22Rv1 (cell line): ENCODE measurements around the gene GPRC5A.
"Not testable (repeated sequence)": the region's sequence is repeated elsewhere in the genome, so short reads cannot be mapped to it uniquely, and the experiment has no call there.

Source experiments
- H3K27ac ChIP-seq: fragments of 450-650 bp; 2 replicates; pipeline ENCODE4 v1.5.1; 2017
- CTCF ChIP-seq: fragments of 450-650 bp; IDR thresholded peaks from 2 replicates; pipeline ENCODE4 v1.5.1; 2017; ENCODE audit warnings: mild to moderate bottlenecking
- ZFX ChIP-seq: fragments of 450-650 bp; IDR thresholded peaks from 2 replicates; pipeline ENCODE4 v1.6.1; 2017; ENCODE audit warnings: antibody characterized with exemption, borderline replicate concordance

The GPRC5A gene

GRCh38 chr12:12891080-12891880 is at the start of gene GPRC5A:
Gene GPRC5A (plus strand): TSS chr12:12891562. CDS start chr12:12908250, 16,688 bp downstream.
- H3K27ac ChIP-seq, result peak within 1 kb of the TSS; percentile 68

GRCh38 chr12:12845794-12846243 is 45.5 kb upstream of the GPRC5A start:
- no peak for TF ChIP-seq ZFX
- no peak for TF ChIP-seq CTCF
- no peak overlapping the region for H3K27ac ChIP-seq

More at GRCh38 chr12:12891080-12891880, at the start of gene GPRC5A:
- no peak for TF ChIP-seq ZFX
- TF ChIP-seq CTCF, result peak; percentile 25; the same call in 1 of the 2 replicates

GRCh38 chr12:12846780-12847179 is 44.6 kb upstream of the GPRC5A start:
- H3K27ac ChIP-seq, result not testable (repeated sequence)

GRCh38 chr12:12853435-12853834 is 37.9 kb upstream of the GPRC5A start:
- TF ChIP-seq ZFX (no peak), CTCF (no peak)
- H3K27ac ChIP-seq, result no peak overlapping the region

GRCh38 chr12:12859690-12860089 is 31.7 kb upstream of the GPRC5A start:
- no peak overlapping the region for H3K27ac ChIP-seq
- no peak for TF ChIP-seq CTCF
- TF ChIP-seq ZFX, result no peak

- TF ChIP-seq ZFX (no peak), CTCF (no peak)
- no peak overlapping the region for H3K27ac ChIP-seq
Measured at GRCh38 chr12:12864243-12864642, 27.1 kb upstream of the GPRC5A start.

GRCh38 chr12:12868477-12869235 is 22.7 kb upstream of the GPRC5A start:
- TF ChIP-seq ZFX (no peak), CTCF (no peak)
- no peak overlapping the region for H3K27ac ChIP-seq
